ENCODE data around the gene RAB39A.

RAB39A gene

GRCh38 chr11:107999759-108000455 is 71.7 kb downstream of the RAB39A start:
- ChIA-PET CTCF (interaction anchor here (0.6 to 2.9 kb wide), 3 partner anchors 9 to 302 kb away, joined by 3 to 17 read pairs (median 4); partner anchors contain the start of gene CUL5), POLR2A (no interaction called here)

DNA sequence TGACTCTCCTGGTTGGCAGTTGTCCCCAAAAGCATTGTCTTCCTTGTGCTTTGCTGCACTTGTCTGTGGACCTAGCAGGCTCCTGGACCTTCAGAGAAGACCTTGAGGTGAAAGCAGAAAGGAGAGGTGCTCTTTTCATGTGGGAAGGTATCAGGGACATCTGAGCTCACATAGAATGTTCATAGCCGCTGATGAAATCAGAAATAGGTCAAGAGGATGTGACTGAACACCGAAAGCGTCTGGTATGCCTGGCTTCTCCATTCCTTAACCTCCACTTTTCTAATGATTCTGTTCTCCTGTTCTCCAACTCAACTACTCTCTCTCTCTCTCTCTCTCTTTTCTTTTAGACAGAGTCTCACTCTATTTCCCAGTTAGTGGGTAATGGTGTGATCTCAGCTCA is 74.2 kb downstream of the RAB39A start:
- ChIA-PET CTCF (interaction anchor here (0.6 kb wide), 1 partner anchor 9 kb away, joined by 3 read pairs; no protein-coding TSS in a partner anchor), POLR2A (no interaction called here)
- no peak for DNase-seq (ENCODE audit: low read depth, low spot score)
- no peak overlapping the region for H3K4me3 ChIP-seq (ENCODE audit: low read depth, low read length)
- TF ChIP-seq CTCF (IDR thresholded peaks at IDR 0.05; ENCODE audit: insufficient read depth, low read length, missing control alignments), result no peak

More at GRCh38 chr11:107999759-108000455, 71.7 kb downstream of the RAB39A start:
- DNase-seq (ENCODE audit: low read depth, low spot score), result no peak
- peak; percentile 18 for TF ChIP-seq CTCF (IDR thresholded peaks at IDR 0.05; ENCODE audit: insufficient read depth, low read length, missing control alignments)
- H3K4me3 ChIP-seq (ENCODE audit: low read depth, low read length), result no peak overlapping the region

DNA sequence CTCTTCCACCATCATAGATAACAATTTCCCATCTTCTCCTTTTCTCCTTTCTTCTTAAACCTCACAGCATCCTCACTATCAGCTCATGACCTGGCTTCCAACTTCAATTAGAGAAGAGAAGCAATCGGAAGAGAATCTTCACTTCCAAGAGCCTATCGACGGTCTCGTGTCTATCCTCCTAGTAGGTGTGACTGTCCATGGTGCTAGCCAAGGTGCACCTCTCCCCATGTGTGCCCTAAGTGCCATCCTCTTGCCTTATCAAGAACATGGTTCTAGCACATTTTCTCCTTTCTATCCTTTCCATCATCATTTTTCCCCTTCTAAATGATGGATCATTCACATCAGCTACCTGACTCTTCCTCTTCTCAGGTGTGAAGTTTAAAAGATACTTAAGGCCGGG is 75.4 kb downstream of the RAB39A start:
- ChIA-PET CTCF (no interaction called here), POLR2A (no interaction called here)
- DNase-seq (ENCODE audit: low read depth, low spot score), result no peak
- H3K4me3 ChIP-seq (ENCODE audit: low read depth, low read length), result no peak overlapping the region
- TF ChIP-seq CTCF (IDR thresholded peaks at IDR 0.05; ENCODE audit: insufficient read depth, low read length, missing control alignments), result no peak

DNA sequence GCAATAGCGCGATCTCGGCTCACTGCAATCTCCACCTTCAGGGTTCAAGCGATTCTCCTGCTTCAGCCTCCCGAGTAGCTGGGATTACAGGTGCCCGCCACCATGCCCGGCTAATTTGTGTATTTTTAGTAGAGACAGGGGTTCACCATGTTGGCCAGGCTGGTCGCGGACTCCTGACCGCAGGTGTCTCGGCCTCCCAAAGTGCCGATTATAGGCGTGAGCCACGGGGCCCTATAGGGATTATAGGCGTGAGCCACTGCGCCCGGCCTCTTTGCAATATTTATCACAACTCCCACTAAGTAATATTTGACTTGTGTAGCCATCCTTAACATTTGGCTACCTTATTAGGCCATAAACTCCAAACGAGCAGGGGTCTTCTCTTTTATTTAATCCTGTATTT is 79.6 kb downstream of the RAB39A start:
- ChIA-PET POLR2A (no interaction called here), CTCF (interaction anchor here (0.6 to 2.1 kb wide), 8 partner anchors 12 to 638 kb away, joined by 3 to 10 read pairs (median 4); no protein-coding TSS in a partner anchor)
- H3K4me3 ChIP-seq (ENCODE audit: low read depth, low read length), result no peak overlapping the region
- no peak for TF ChIP-seq CTCF (IDR thresholded peaks at IDR 0.05; ENCODE audit: insufficient read depth, low read length, missing control alignments)
- no peak for DNase-seq (ENCODE audit: low read depth, low spot score)

GRCh38 chr11:108008656-108009496 is 80.6 kb downstream of the RAB39A start, which contains the start of gene CUL5:
Gene CUL5 (plus strand): TSS chr11:108008898. CDS start chr11:108009349, 451 bp downstream.
- ChIA-PET POLR2A (interaction anchor here (0.8 to 1.2 kb wide), 2 partner anchors 12 to 445 kb away, joined by 3 to 6 read pairs; no protein-coding TSS in a partner anchor), CTCF (interaction anchor here (0.6 to 2.5 kb wide), 32 partner anchors 9 to 647 kb away, joined by 3 to 17 read pairs (median 4); no protein-coding TSS in a partner anchor)
- peak; percentile 99 for TF ChIP-seq CTCF (IDR thresholded peaks at IDR 0.05; ENCODE audit: insufficient read depth, low read length, missing control alignments)
- H3K4me3 ChIP-seq (ENCODE audit: low read depth, low read length), result peak within 1 kb of the TSS; percentile 99
- peak; percentile 38 for DNase-seq (ENCODE audit: low read depth, low spot score)
